PC-9 (cell line): Measurements from ENCODE around the gene SLC22A1.

Source experiments
- CTCF ChIP-seq: fragments of 200-600 bp; sonication (generic); conservative IDR thresholded peaks from 2 replicates; pipeline ENCODE4 v1.6.1; 2017; ENCODE audit warnings: mixed run types, antibody characterized with exemption, mild to moderate bottlenecking, moderate library complexity
- EZH2 ChIP-seq: fragments of 200-600 bp; sonication (generic); IDR thresholded peaks from 2 replicates; pipeline ENCODE4 v1.8.0; 2017; ENCODE audit warnings: antibody characterized with exemption, low read depth

GRCh38 chr6:160110586-160111123 lies 11.0 kb upstream of the SLC22A1 start:
- no peak for TF ChIP-seq CTCF
- TF ChIP-seq EZH2 = no peak
